PC-3 (cell line): Measurements from ENCODE around the gene CARMIL1. TPM values are rescaled to one million over a fixed set of nuclear protein-coding genes. Genes with fewer than 3 reads are reported as not detected.

ENCODE experiments used
- ATAC-seq: fragments of 200-7000 bp; cut with Tn5 transposase; 2 replicates; pipeline ENCODE4 v1.9.1; 2020; ENCODE audit warnings: mild to moderate bottlenecking, moderate library complexity
- BruUV-seq: library from RNA; stranded (reverse); fragments of 400-500 nt; replicated peaks from 2 replicates; lab custom pipeline; 2021; lab: Mats Ljungman, UMichigan
- CTCF ChIA-PET: fragments of 300-600 bp; sonication (Branson Sonifier 250); formaldehyde crosslinking; loops from one replicate; lab custom pipeline; 2022; ENCODE audit warnings: antibody characterized with exemption; lab: Charles Lee
- POLR2A ChIA-PET: fragments of 300-600 bp; sonication (Branson Sonifier 250); formaldehyde crosslinking; loops from one replicate; lab custom pipeline; 2022; ENCODE audit warnings: antibody characterized with exemption; ENCODE audit not compliant: unreplicated experiment; lab: Charles Lee
- DNase-seq: peaks from one replicate; pipeline ENCODE4 v3.0.0-alpha.2; 2015
- H2AFZ ChIP-seq: fragments of 300-600 bp; sonication (generic); 2 replicates; pipeline ENCODE4 v1.6.0; 2016; ENCODE audit warnings: antibody characterized with exemption, low read length
- H3F3A ChIP-seq: fragments of 300-600 bp; sonication (generic); one replicate; pipeline ENCODE4 v1.6.0; 2017; ENCODE audit warnings: antibody characterized with exemption, low read length, control low read depth, mild to moderate bottlenecking; ENCODE audit not compliant: unreplicated experiment
- H3K27ac ChIP-seq: fragments of 300-600 bp; sonication (generic); 2 replicates; pipeline ENCODE4 v1.5.1; 2016; ENCODE audit warnings: mild to moderate bottlenecking, low read length
- H3K27me3 ChIP-seq: fragments of 300-600 bp; sonication (generic); 2 replicates; pipeline ENCODE4 v1.6.1; 2016; ENCODE audit warnings: low read length, mixed read lengths
- H3K36me3 ChIP-seq: fragments of 300-600 bp; sonication (generic); 2 replicates; pipeline ENCODE4 v1.6.1; 2016; ENCODE audit warnings: low read depth, mixed run types, low read length, mixed read lengths
- H3K4me1 ChIP-seq: fragments of 300-600 bp; sonication (generic); 2 replicates; pipeline ENCODE4 v1.5.1; 2016; ENCODE audit warnings: low read length; ENCODE audit not compliant: insufficient read depth
- H3K4me2 ChIP-seq: fragments of 300-600 bp; sonication (generic); 2 replicates; pipeline ENCODE4 v1.6.0; 2016; ENCODE audit warnings: low read length
- H3K4me3 ChIP-seq: fragments of 300-600 bp; sonication (generic); 2 replicates; pipeline ENCODE4 v1.5.1; 2016; ENCODE audit warnings: mild to moderate bottlenecking, low read length, mixed read lengths
- H3K79me2 ChIP-seq: fragments of 300-600 bp; sonication (generic); 2 replicates; pipeline ENCODE4 v1.6.1; 2017; ENCODE audit warnings: low read length, mixed read lengths
- H3K9ac ChIP-seq: fragments of 300-600 bp; sonication (generic); 2 replicates; pipeline ENCODE4 v1.6.0; 2016; ENCODE audit warnings: mild to moderate bottlenecking, low read length
- H3K9me2 ChIP-seq: fragments of 300-600 bp; sonication (generic); replicated peaks from 2 replicates; pipeline ENCODE4 v1.6.1; 2016; ENCODE audit warnings: mixed run types, low read length, mixed read lengths
- H3K9me3 ChIP-seq: fragments of 300-600 bp; sonication (generic); 2 replicates; pipeline ENCODE4 v1.6.1; 2016; ENCODE audit warnings: low read length, mixed read lengths
- H4K20me1 ChIP-seq: fragments of 300-600 bp; sonication (generic); 2 replicates; pipeline ENCODE4 v1.6.1; 2016; ENCODE audit warnings: low read length, mixed read lengths
- EZH2 ChIP-seq: fragments of 300-600 bp; sonication (generic); IDR thresholded peaks from one replicate; pipeline ENCODE4 v1.6.1; 2017; ENCODE audit warnings: antibody characterized with exemption, mild to moderate bottlenecking, low read length; ENCODE audit not compliant: unreplicated experiment
- EZH2phosphoT487 ChIP-seq: fragments of 300-600 bp; sonication (generic); IDR thresholded peaks from 2 replicates; pipeline ENCODE4 v1.6.1; 2018; ENCODE audit warnings: mild to moderate bottlenecking, antibody characterized with exemption, low read length, borderline replicate concordance
- intact Hi-C: fragments of 100-400 bp; cut with micrococcal nuclease; formaldehyde crosslinking; loops from 2 replicates; pipeline ENCODE4 v1.9.0; 2023
- total RNA-seq: library from RNA; depleted of rRNA; stranded (reverse); fragments of >200 nt; gene quantifications from 2 replicates; pipeline ENCODE4 v1.2.3, GENCODE V29; 2014
- TF ChIP-seq, protein P1 (sequence below): fragments of 300-600 bp; sonication (generic); conservative IDR thresholded peaks from 2 replicates; pipeline ENCODE4 v1.5.1; 2017; ENCODE audit warnings: antibody characterized with exemption, low read depth, mild to moderate bottlenecking, low read length

CARMIL1 gene
- total RNA-seq, 1 experiment from 2014 or later, result 22.0 TPM

DNA sequence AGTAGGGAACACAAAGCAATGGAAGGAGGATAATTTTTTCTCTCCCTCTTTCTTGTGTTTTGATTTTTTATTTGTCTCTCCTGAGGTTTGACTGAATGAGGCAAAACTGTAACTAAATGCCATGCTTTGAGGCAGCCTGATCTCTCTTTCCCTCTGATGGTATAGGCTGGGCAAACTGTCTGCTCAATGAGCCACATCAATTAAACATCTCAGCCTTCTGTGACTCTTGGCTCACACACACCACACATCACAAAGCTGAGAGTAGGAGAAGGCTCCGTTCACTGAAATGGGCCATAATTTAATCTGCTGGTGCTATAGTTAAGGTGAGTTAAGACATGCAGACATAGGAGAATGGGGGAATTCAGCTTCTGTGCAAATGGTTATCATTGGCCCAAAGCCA lies 344.7 kb downstream of the CARMIL1 start:
- Histone ChIP-seq H3K27ac (no peak overlapping the region), H3K4me2 (no peak overlapping the region), H2AFZ (no peak overlapping the region), H3K9me2 (no peaks in the 10 kb centered on the region), H3F3A (no peaks in the 10 kb centered on the region), H3K4me1 (no peaks in the 10 kb centered on the region), H3K4me3 (no peak overlapping the region), H3K79me2 (no peaks in the 10 kb centered on the region), H3K36me3 (no peaks in the 10 kb centered on the region), H4K20me1 (no peaks in the 10 kb centered on the region), H3K27me3 (no peaks in the 10 kb centered on the region), H3K9me3 (no peaks in the 10 kb centered on the region), H3K9ac (no peak overlapping the region)
- ChIA-PET POLR2A (no interaction called here), CTCF (no interaction called here)
- DNase-seq (no peak), ATAC-seq (no peak)
- intact Hi-C loops, result no loop called here
- TSS peak; percentile 8 for BruUV-seq
- TF ChIP-seq, protein P1, sequence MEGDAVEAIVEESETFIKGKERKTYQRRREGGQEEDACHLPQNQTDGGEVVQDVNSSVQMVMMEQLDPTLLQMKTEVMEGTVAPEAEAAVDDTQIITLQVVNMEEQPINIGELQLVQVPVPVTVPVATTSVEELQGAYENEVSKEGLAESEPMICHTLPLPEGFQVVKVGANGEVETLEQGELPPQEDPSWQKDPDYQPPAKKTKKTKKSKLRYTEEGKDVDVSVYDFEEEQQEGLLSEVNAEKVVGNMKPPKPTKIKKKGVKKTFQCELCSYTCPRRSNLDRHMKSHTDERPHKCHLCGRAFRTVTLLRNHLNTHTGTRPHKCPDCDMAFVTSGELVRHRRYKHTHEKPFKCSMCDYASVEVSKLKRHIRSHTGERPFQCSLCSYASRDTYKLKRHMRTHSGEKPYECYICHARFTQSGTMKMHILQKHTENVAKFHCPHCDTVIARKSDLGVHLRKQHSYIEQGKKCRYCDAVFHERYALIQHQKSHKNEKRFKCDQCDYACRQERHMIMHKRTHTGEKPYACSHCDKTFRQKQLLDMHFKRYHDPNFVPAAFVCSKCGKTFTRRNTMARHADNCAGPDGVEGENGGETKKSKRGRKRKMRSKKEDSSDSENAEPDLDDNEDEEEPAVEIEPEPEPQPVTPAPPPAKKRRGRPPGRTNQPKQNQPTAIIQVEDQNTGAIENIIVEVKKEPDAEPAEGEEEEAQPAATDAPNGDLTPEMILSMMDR, result no peak
- TF ChIP-seq EZH2, result no peak
- TF ChIP-seq EZH2phosphoT487, result no peak

DNA sequence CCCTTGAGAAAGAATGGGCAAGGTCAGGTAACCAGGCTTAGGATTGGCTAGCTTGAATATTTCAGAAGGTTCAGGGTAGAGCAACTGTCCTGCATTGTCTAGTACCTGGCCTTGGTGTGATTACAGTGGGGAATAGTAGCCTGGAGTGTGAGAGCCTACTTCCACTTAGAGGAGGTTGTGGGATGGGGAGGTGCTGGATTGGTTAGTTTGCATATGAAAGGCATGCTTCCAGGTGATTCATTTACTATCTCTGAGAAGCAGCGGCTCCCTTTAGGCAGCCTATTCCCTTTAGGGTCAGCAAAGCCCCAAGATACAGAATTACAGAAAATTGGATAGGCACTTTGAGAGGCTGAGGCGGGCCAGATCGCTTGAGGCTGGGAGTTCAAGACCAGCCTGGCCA lies 347.8 kb downstream of the CARMIL1 start:
- no peaks in the 10 kb centered on the region for H3K79me2 ChIP-seq
- ATAC-seq, result no peak
- H3K4me1 ChIP-seq, result no peaks in the 10 kb centered on the region
- TF ChIP-seq, protein P1, result no peak
- no peak for TF ChIP-seq EZH2phosphoT487
- TF ChIP-seq EZH2, result no peak
- no peak overlapping the region for H3K27ac ChIP-seq
- ChIA-PET CTCF (no interaction called here), POLR2A (no interaction called here)
- H3K4me3 ChIP-seq, result no peak overlapping the region
- intact Hi-C loops, result no loop called here
- H3K9me2 ChIP-seq, result no peaks in the 10 kb centered on the region
- no TSS peak for BruUV-seq
- no peaks in the 10 kb centered on the region for H3F3A ChIP-seq
- H3K9ac ChIP-seq, result no peak overlapping the region
- no peak overlapping the region for H2AFZ ChIP-seq
- no peak for DNase-seq
- H3K36me3 ChIP-seq, result no peaks in the 10 kb centered on the region
- no peak overlapping the region for H3K4me2 ChIP-seq
- H3K27me3 ChIP-seq, result peaks cover 8% of the 10 kb centered on the region
- no peaks in the 10 kb centered on the region for H3K9me3 ChIP-seq
- no peaks in the 10 kb centered on the region for H4K20me1 ChIP-seq

DNA sequence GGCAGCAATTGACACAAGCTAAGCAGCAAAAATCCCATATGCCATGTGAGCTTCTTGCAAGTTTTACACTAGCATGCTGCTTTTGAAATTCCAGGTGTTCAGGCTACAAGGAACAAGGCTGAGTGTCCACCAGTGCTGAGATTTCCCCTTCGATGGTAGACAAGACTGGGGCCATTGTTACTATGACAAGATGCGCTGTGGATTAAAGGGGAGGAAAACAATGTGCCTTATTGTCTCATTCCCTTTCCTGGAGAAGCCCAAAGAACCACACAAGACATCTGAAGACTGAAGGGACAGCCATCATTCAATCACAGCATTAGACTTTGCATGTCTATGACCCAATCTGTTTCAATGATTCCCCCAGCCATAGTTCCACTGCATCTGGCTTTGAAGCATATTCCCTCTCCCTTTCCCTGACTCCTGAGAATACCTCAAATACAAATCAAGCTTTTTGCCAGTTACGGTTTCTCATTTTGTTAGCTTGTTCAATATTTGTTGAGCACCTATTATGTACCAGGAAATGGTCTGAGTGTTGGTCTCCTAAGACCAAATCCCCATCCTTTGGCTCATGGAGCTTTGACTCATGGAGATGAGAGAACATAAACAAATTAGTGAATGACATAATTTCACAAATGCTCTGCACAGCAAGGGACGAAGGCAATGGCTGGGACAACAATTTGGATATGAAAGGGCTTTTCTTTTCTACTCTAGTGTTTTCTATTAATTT lies 349.5 kb downstream of the CARMIL1 start:
- intact Hi-C loops, result no loop called here
- H3K27me3 ChIP-seq, result peaks cover 11% of the 10 kb centered on the region
- H3K4me1 ChIP-seq, result no peaks in the 10 kb centered on the region
- no peak for ATAC-seq
- H3K9ac ChIP-seq, result no peak overlapping the region
- H3K9me3 ChIP-seq, result no peaks in the 10 kb centered on the region
- no peak overlapping the region for H3K27ac ChIP-seq
- no TSS peak for BruUV-seq
- no peak overlapping the region for H3K4me2 ChIP-seq
- POLR2A ChIA-PET, result no interaction called here
- H3K4me3 ChIP-seq, result no peak overlapping the region
- TF ChIP-seq EZH2phosphoT487 (no peak), EZH2 (no peak)
- TF ChIP-seq, protein P1, result no peak
- no peak overlapping the region for H2AFZ ChIP-seq
- no peaks in the 10 kb centered on the region for H3K9me2 ChIP-seq
- H3K36me3 ChIP-seq, result no peaks in the 10 kb centered on the region
- no peak for DNase-seq
- no peaks in the 10 kb centered on the region for H3F3A ChIP-seq
- CTCF ChIA-PET, result no interaction called here
- no peaks in the 10 kb centered on the region for H4K20me1 ChIP-seq
- no peaks in the 10 kb centered on the region for H3K79me2 ChIP-seq
